Hepatocyte (in vitro differentiated cells): ENCODE measurements around the gene OTX1. TPM values are rescaled to one million over a fixed set of nuclear protein-coding genes. Genes with fewer than 3 reads are reported as not detected.
"Not testable (repeated sequence)": the region's sequence is repeated elsewhere in the genome, so short reads cannot be mapped to it uniquely, and the experiment has no call there.

Experiments used
- DNase-seq: peaks from one replicate; pipeline ENCODE4 v3.0.0-alpha.2; 2016; ENCODE audit warnings: low spot score
- H2AFZ ChIP-seq: fragments of 200-600 bp; sonication (generic); 2 replicates; pipeline ENCODE4 v1.6.0; 2016; ENCODE audit warnings: antibody characterized with exemption, mild to moderate bottlenecking
- H3K27ac ChIP-seq: fragments of 200-600 bp; sonication (generic); 2 replicates; pipeline ENCODE4 v1.5.1; 2016; ENCODE audit warnings: mild to moderate bottlenecking
- H3K27me3 ChIP-seq: fragments of 200-600 bp; sonication (generic); 2 replicates; pipeline ENCODE4 v1.6.1; 2016
- H3K36me3 ChIP-seq: fragments of 200-600 bp; sonication (generic); replicated peaks from 2 replicates; pipeline ENCODE4 v1.5.1; 2016; ENCODE audit warnings: low read depth; ENCODE audit not compliant: insufficient read depth
- H3K4me1 ChIP-seq: fragments of 200-600 bp; sonication (generic); 2 replicates; pipeline ENCODE4 v1.5.1; 2016; ENCODE audit warnings: mild to moderate bottlenecking, moderate library complexity; ENCODE audit not compliant: insufficient read depth
- H3K4me2 ChIP-seq: fragments of 200-600 bp; sonication (generic); 2 replicates; pipeline ENCODE4 v1.6.0; 2016
- H3K4me3 ChIP-seq: fragments of 200-600 bp; sonication (generic); 2 replicates; pipeline ENCODE4 v1.5.1; 2016; ENCODE audit warnings: mild to moderate bottlenecking
- H3K79me2 ChIP-seq: fragments of 200-600 bp; sonication (generic); 2 replicates; pipeline ENCODE4 v1.6.0; 2017; ENCODE audit warnings: mild to moderate bottlenecking
- H3K9me2 ChIP-seq: fragments of 200-600 bp; sonication (generic); replicated peaks from 2 replicates; pipeline ENCODE4 v1.6.0; 2017; ENCODE audit warnings: mild to moderate bottlenecking; ENCODE audit not compliant: insufficient read depth
- H3K9me3 ChIP-seq: fragments of 200-600 bp; sonication (generic); 2 replicates; pipeline ENCODE4 v1.5.1; 2016; ENCODE audit warnings: low read depth, mild to moderate bottlenecking
- H4K20me1 ChIP-seq: fragments of 200-600 bp; sonication (generic); 2 replicates; pipeline ENCODE4 v1.6.0; 2016; ENCODE audit warnings: mild to moderate bottlenecking; ENCODE audit not compliant: insufficient read depth, poor library complexity, severe bottlenecking
- CTCF ChIP-seq: fragments of 200-600 bp; sonication (generic); IDR thresholded peaks from 2 replicates; pipeline ENCODE4 v1.5.1; 2016; ENCODE audit warnings: antibody characterized with exemption, mild to moderate bottlenecking; ENCODE audit not compliant: poor library complexity
- EZH2 ChIP-seq: fragments of 200-600 bp; sonication (generic); IDR thresholded peaks from 2 replicates; pipeline ENCODE4 v1.6.1; 2016; ENCODE audit warnings: antibody characterized with exemption, mild to moderate bottlenecking, borderline replicate concordance
- EZH2phosphoT487 ChIP-seq: fragments of 200-600 bp; sonication (generic); IDR thresholded peaks from one replicate; pipeline ENCODE4 v1.6.1; 2018; ENCODE audit warnings: antibody characterized with exemption, mild to moderate bottlenecking, low read depth, moderate library complexity; ENCODE audit not compliant: unreplicated experiment, severe bottlenecking
- WGBS: methylation state at CpG from one replicate; pipeline ENCODE4 v1.1.6; 2016; ENCODE audit warnings: low lambda C conversion rate; ENCODE audit errors: missing lambda C conversion rate; 5-methylcytosine and 5-hydroxymethylcytosine counted together
- polyA plus RNA-seq: library from polyadenylated mRNA; unstranded; fragments of >200 nt; fragmentation: Nextera tagmentation; extraction: Ambion mirVana; gene quantifications from 2 replicates; pipeline ENCODE4 v1.2.1, GENCODE V29; 2016
- total RNA-seq: library from RNA; depleted of rRNA; stranded (reverse); fragments of >200 nt; gene quantifications from 2 replicates; pipeline ENCODE4 v1.2.3, GENCODE V29; 2014

The OTX1 gene
- total and polyA plus RNA-seq, 2 experiments from 2014 or later: 0.07 to 0.52 TPM

- TF ChIP-seq EZH2 (no peak), CTCF (no peak), EZH2phosphoT487 (no peak)
- H3K4me1 ChIP-seq: no peaks in the 10 kb centered on the region
These were observed 37.2 kb upstream of the OTX1 start for GRCh38 chr2:63013438-63013837.

GRCh38 chr2:63015389-63015788, 35.2 kb upstream of the OTX1 start:
- H2AFZ ChIP-seq: no peak overlapping the region
- H3K79me2 ChIP-seq: no peaks in the 10 kb centered on the region
- 95% methylated on average over 3 of the region's 3 CpGs for WGBS
- TF ChIP-seq CTCF (no peak), EZH2 (no peak), EZH2phosphoT487 (no peak)
- H3K9me2 ChIP-seq: no peaks in the 10 kb centered on the region
- H3K9me3 ChIP-seq: no peaks in the 10 kb centered on the region
- no peaks in the 10 kb centered on the region for H3K27me3 ChIP-seq
- H3K4me1 ChIP-seq: no peaks in the 10 kb centered on the region
- H4K20me1 ChIP-seq: no peaks in the 10 kb centered on the region
- no peaks in the 10 kb centered on the region for H3K36me3 ChIP-seq
- no peak for DNase-seq
- H3K27ac ChIP-seq: no peak overlapping the region
- H3K4me2 ChIP-seq: no peak overlapping the region
- no peak overlapping the region for H3K4me3 ChIP-seq

More at GRCh38 chr2:63013438-63013837, 37.2 kb upstream of the OTX1 start:
- Histone ChIP-seq H3K9me3 (no peaks in the 10 kb centered on the region), H3K4me3 (no peak overlapping the region), H3K27ac (no peak overlapping the region), H3K9me2 (no peaks in the 10 kb centered on the region), H3K36me3 (no peaks in the 10 kb centered on the region), H2AFZ (no peak overlapping the region), H3K4me2 (no peak overlapping the region), H3K27me3 (no peaks in the 10 kb centered on the region), H4K20me1 (no peaks in the 10 kb centered on the region), H3K79me2 (no peaks in the 10 kb centered on the region)
- 94% methylated on average over 8 of the region's 8 CpGs for WGBS
- no peak for DNase-seq

GRCh38 chr2:63018439-63018838, 32.2 kb upstream of the OTX1 start:
- no peak overlapping the region for H3K4me3 ChIP-seq
- H2AFZ ChIP-seq: no peak overlapping the region
- no peaks in the 10 kb centered on the region for H3K27me3 ChIP-seq
- TF ChIP-seq EZH2 (no peak), EZH2phosphoT487 (no peak), CTCF (no peak)
- no peaks in the 10 kb centered on the region for H3K9me3 ChIP-seq
- H3K4me1 ChIP-seq: no peaks in the 10 kb centered on the region
- H3K9me2 ChIP-seq: no peaks in the 10 kb centered on the region
- WGBS: 98% methylated on average over 2 of the region's 2 CpGs
- H3K79me2 ChIP-seq: no peaks in the 10 kb centered on the region
- no peak overlapping the region for H3K27ac ChIP-seq
- DNase-seq: no peak
- H3K4me2 ChIP-seq: no peak overlapping the region
- H3K36me3 ChIP-seq: no peaks in the 10 kb centered on the region
- H4K20me1 ChIP-seq: no peaks in the 10 kb centered on the region

GRCh38 chr2:63019686-63020085, 30.9 kb upstream of the OTX1 start:
- H3K27me3 ChIP-seq, H3K4me1 ChIP-seq, H3K4me3 ChIP-seq, H3K4me2 ChIP-seq, H3K9me2 ChIP-seq, H2AFZ ChIP-seq, H3K9me3 ChIP-seq, H3K36me3 ChIP-seq, H3K79me2 ChIP-seq, DNase-seq, H3K27ac ChIP-seq, H4K20me1 ChIP-seq: not testable (repeated sequence)
- 97% methylated on average over 7 of the region's 8 CpGs for WGBS
